Vagina (tissue), 2 donors: Measurements from ENCODE around the gene GRK5. TPM values are rescaled to one million over a fixed set of nuclear protein-coding genes. Genes with fewer than 3 reads are reported as not detected.
A peak's percentile ranks its signal among the peaks of the same experiment; 100 is the strongest.

Source experiments
- DNase-seq, 2 donors: peaks; one replicate each; pipeline ENCODE4 v3.0.0-alpha.2; 2017; ENCODE audit errors: extremely low spot score in 2 of 2
- H3K27ac ChIP-seq: fragments of 200-600 bp; sonication (generic); one replicate; pipeline ENCODE4 v1.5.1; 2019
- H3K27me3 ChIP-seq: fragments of 200-600 bp; sonication (generic); one replicate; pipeline ENCODE4 v1.5.1; 2019
- H3K36me3 ChIP-seq, 2 donors: fragments of 200-600 bp; sonication (generic); one replicate each; pipeline ENCODE4 v1.5.1; 2017 to 2019
- H3K4me1 ChIP-seq: fragments of 200-600 bp; sonication (generic); one replicate; pipeline ENCODE4 v1.5.1; 2019
- H3K4me3 ChIP-seq, 2 donors: fragments of 200-600 bp; sonication (generic); 1 replicate in 1 of 2; 2 replicates in 1 of 2; pipeline ENCODE4 v1.5.1; 2016 to 2019
- H3K9me3 ChIP-seq: fragments of 200-600 bp; sonication (generic); one replicate; pipeline ENCODE4 v1.5.1; 2019
- POLR2A ChIP-seq, 2 donors: fragments of 450-650 bp; IDR thresholded peaks; one replicate each; pipeline ENCODE4 v1.6.1; 2017; ENCODE audit warnings: antibody characterized with exemption in 2 of 2, mild to moderate bottlenecking in 2 of 2, moderate library complexity in 2 of 2
- POLR2AphosphoS5 ChIP-seq, 2 donors: sonication (generic); formaldehyde crosslinking; IDR thresholded peaks; one replicate each; pipeline ENCODE4 v1.9.0; 2017; ENCODE audit warnings: antibody characterized with exemption in 2 of 2, mild to moderate bottlenecking in 2 of 2, low read depth in 1 of 2; ENCODE audit not compliant: insufficient read depth in 1 of 2
- intact Hi-C: fragments of 100-400 bp; cut with DNase I; formaldehyde crosslinking; loops from one replicate; pipeline ENCODE4 v1.15.1; 2023
- total RNA-seq: library from RNA; depleted of rRNA; stranded (reverse); fragments of >200 nt; gene quantifications from one replicate; pipeline ENCODE4 v1.2.3, GENCODE V29; 2016
- TF ChIP-seq, protein P1 (sequence below), 3 experiments: fragments of 450-650 bp in 2 of 3; fragments of 200-600 bp in 1 of 3; sonication (generic) in 1 of 3; IDR thresholded peaks; one replicate each; pipeline ENCODE4 v1.5.1; 2017 to 2019; ENCODE audit warnings: antibody characterized with exemption in 3 of 3, mild to moderate bottlenecking in 2 of 3, moderate library complexity in 2 of 3

Gene GRK5
- total RNA-seq, 1 donor from 2014 or later, result 16.5 TPM

DNA sequence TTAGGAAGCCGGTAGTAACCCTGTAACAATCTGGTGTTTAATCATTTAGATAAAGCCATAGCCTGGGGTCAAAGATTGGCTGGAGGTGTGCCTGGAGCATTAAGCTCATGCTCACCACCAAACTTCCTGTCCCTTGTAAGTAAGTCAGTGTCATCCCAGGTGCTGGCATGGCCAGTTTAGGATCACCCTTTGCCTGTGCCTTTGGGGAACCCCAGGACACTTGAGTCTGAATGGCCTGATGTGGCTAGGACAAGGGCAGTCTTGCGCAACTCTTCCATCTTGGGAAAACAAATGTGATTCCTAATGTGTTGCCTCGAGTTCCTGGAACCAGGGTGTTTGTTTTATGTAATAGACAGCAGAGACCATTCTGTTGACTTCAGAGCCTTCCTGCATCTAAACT, 154.8 kb downstream of the GRK5 start:
- H3K27me3 ChIP-seq, result no peaks in the 10 kb centered on the region
- intact Hi-C loops, result no loop called here
- TF ChIP-seq POLR2AphosphoS5 (IDR thresholded peaks at IDR 0.05; ENCODE audit: insufficient read depth in 1 of 2, low read depth in 1 of 2) (no peak), POLR2A (IDR thresholded peaks at IDR 0.05) (no peak)
- TF ChIP-seq, protein P1, sequence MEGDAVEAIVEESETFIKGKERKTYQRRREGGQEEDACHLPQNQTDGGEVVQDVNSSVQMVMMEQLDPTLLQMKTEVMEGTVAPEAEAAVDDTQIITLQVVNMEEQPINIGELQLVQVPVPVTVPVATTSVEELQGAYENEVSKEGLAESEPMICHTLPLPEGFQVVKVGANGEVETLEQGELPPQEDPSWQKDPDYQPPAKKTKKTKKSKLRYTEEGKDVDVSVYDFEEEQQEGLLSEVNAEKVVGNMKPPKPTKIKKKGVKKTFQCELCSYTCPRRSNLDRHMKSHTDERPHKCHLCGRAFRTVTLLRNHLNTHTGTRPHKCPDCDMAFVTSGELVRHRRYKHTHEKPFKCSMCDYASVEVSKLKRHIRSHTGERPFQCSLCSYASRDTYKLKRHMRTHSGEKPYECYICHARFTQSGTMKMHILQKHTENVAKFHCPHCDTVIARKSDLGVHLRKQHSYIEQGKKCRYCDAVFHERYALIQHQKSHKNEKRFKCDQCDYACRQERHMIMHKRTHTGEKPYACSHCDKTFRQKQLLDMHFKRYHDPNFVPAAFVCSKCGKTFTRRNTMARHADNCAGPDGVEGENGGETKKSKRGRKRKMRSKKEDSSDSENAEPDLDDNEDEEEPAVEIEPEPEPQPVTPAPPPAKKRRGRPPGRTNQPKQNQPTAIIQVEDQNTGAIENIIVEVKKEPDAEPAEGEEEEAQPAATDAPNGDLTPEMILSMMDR (IDR thresholded peaks at IDR 0.05), result no peak
- DNase-seq, result no peak
- H3K36me3 ChIP-seq, result no peaks in the 10 kb centered on the region
- no peak overlapping the region for H3K27ac ChIP-seq
- H3K4me3 ChIP-seq, result no peak overlapping the region
- H3K4me1 ChIP-seq, result peaks cover 40% of the 10 kb centered on the region
- no peaks in the 10 kb centered on the region for H3K9me3 ChIP-seq

DNA sequence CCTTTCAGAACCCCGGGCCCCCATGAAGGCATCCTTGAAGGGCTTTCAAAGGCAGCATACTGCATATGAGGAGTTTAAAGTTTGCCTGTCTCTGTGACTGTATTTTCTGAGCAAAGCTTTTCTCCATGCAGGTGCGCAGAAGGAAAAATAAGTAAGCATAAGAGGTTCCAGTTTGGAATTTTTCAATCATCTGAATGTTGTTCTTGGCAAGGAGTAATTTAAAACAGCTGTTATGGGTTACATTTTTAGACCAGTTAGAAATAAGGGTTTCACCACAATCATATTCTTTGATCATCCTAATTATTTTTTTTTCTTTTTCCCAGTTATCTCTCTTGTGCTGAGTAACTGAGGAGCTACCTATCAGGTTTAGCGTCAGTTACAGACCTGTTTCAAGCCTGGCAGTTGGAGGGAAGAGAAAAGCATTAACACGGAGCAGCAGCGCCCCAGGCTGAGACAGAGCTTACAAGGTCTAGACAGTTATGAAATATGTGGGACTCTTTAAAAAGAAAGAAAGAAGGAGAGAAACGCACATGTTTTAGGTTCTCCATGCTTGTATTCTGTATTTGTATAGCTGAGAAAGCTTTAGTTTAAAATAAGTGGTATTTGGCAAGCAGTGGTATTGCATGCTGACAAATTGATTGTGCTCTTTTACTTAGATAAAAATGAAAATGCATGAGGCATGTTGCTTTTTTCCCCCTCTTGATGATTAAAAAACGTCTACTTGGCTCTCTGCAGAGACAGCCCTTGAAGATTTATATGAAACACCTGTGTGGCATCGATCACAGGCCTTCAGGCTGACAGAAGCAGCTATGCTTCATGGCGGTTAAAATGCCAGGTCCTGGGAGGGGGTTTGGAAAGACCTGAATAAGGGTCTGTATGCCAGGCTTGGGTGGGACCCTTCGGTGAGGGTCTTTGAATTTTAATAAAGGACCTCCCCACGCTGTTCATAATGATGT, 157.6 kb downstream of the GRK5 start:
- Histone ChIP-seq H3K27me3 (no peaks in the 10 kb centered on the region), H3K4me1 (peaks cover 68% of the 10 kb centered on the region), H3K36me3 (no peaks in the 10 kb centered on the region), H3K4me3 (no peak overlapping the region), H3K9me3 (no peaks in the 10 kb centered on the region), H3K27ac (peak overlapping the region; percentile 80)
- TF ChIP-seq POLR2A (IDR thresholded peaks at IDR 0.05) (no peak), POLR2AphosphoS5 (IDR thresholded peaks at IDR 0.05; ENCODE audit: insufficient read depth in 1 of 2, low read depth in 1 of 2) (no peak)
- TF ChIP-seq, protein P1 (IDR thresholded peaks at IDR 0.05), result peak in 1 of 3 experiments; percentile 1
- DNase-seq, result no peak
- intact Hi-C loops, result no loop called here

DNA sequence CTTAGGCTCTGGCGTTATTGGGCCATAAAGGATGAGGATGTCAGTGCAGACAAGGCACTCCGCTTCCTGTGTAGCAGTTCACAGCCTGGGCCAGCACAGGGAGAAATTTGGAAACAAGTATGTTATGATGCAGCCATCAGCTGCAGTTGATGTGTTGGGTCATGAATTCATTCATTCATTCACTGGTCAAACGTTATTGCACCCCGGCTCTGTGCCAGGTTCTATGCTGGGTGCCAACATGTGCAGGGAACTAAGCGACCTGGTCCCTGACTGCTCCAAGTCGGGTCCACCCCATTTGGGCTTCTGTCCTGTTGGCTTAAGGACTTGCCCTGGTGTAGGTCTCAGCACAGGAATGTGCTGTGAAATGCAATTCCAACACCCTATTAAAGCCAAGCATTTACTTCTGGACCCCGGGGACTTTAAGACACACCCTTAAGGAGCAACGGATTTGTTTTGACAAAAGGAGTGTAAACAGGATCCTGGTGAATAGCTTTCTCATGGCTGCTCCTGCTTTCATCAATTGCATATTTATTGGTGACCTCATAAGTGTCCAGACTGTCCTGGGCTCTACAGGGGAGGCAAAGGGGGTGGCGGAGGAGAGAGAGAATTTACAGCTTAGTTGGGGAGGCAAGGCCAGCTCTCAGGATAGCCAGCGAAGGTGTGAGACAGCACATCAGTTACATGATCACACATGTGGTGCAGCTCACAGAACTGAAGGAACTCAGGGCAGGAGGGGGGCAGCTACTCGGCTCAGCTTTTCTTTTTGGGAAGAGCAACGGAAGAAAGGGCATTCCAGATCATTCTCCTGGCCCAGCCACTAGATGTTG, 158.6 kb downstream of the GRK5 start:
- DNase-seq, result no peak
- Histone ChIP-seq H3K9me3 (no peaks in the 10 kb centered on the region), H3K36me3 (no peaks in the 10 kb centered on the region), H3K27ac (peak overlapping the region; percentile 80), H3K27me3 (no peaks in the 10 kb centered on the region), H3K4me1 (peaks cover 77% of the 10 kb centered on the region), H3K4me3 (no peak overlapping the region)
- intact Hi-C loops, result no loop called here
- TF ChIP-seq, protein P1 (IDR thresholded peaks at IDR 0.05), result no peak
- TF ChIP-seq POLR2A (IDR thresholded peaks at IDR 0.05) (no peak), POLR2AphosphoS5 (IDR thresholded peaks at IDR 0.05; ENCODE audit: insufficient read depth in 1 of 2, low read depth in 1 of 2) (no peak)

DNA sequence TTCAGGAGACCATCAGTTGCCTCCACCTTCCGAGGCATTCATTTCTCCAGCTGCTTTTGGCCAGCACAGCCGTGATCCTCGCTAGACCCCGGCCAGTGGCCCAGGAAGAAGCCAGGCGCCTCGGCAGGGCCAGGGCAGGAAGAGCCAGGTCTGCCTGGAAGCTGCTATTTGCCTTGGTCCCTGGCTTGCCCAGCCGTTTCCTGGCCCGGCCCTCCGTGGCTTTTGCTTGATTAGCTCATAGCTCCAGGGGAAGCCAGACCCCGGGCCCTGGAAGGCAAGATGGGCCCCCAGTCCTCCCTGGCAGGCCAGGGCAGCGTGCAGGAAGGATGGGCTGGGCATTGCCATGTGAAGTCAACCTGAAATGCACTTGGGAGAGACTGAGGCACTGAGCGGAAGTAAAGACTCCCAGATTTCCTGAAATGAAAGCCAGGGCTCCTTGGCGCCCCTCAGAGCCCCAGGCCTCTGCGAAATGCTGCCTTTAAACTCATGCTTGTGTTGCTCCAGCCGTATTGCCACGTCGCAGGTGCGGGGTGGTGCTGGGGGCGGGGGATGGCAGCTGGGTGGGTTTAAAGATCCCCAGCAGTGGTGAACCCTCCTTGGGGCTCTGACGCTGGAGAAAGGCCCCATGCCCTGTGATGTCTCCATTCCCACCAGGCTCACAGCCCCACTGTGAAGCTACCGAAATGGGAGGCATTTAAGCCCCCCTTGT, 160.6 kb downstream of the GRK5 start:
- Histone ChIP-seq H3K9me3 (no peaks in the 10 kb centered on the region), H3K4me3 (no peak overlapping the region), H3K27me3 (no peaks in the 10 kb centered on the region), H3K27ac (peak overlapping the region; percentile 80), H3K36me3 (no peaks in the 10 kb centered on the region), H3K4me1 (peaks cover 80% of the 10 kb centered on the region)
- intact Hi-C loops, result no loop called here
- TF ChIP-seq, protein P1 (IDR thresholded peaks at IDR 0.05), result no peak
- no peak for TF ChIP-seq POLR2A (IDR thresholded peaks at IDR 0.05)
- no peak for TF ChIP-seq POLR2AphosphoS5 (IDR thresholded peaks at IDR 0.05; ENCODE audit: insufficient read depth in 1 of 2, low read depth in 1 of 2)
- no peak for DNase-seq
